Measurements from ENCODE around the gene TTC39B.

The TTC39B gene

GRCh38 chr9:15140051-15140450 is 167.0 kb downstream of the TTC39B start:
- Histone ChIP-seq H3K4me3 (ENCODE audit: low read depth in 1 of 2, low read length in 1 of 2) (no peak overlapping the region), H3K9me3 (no peaks in the 10 kb centered on the region), H3K4me1 (ENCODE audit: control insufficient read depth in 1 of 2, insufficient read depth in 1 of 2, low read depth in 1 of 2, low read length in 1 of 2) (no peaks in the 10 kb centered on the region), H3K27me3 (no peaks in the 10 kb centered on the region), H3K36me3 (no peaks in the 10 kb centered on the region), H3K27ac (no peak overlapping the region)
- TF ChIP-seq CTCF (IDR thresholded peaks at IDR 0.05), result no peak

GRCh38 chr9:15139469-15139868 is 167.5 kb downstream of the TTC39B start:
- no peaks in the 10 kb centered on the region for H3K9me3 ChIP-seq
- no peaks in the 10 kb centered on the region for H3K36me3 ChIP-seq
- H3K27ac ChIP-seq, result no peak overlapping the region
- TF ChIP-seq CTCF (IDR thresholded peaks at IDR 0.05), result no peak
- H3K4me1 ChIP-seq (ENCODE audit: control insufficient read depth in 1 of 2, insufficient read depth in 1 of 2, low read depth in 1 of 2, low read length in 1 of 2), result no peaks in the 10 kb centered on the region
- no peaks in the 10 kb centered on the region for H3K27me3 ChIP-seq
- no peak overlapping the region for H3K4me3 ChIP-seq (ENCODE audit: low read depth in 1 of 2, low read length in 1 of 2)

DNA sequence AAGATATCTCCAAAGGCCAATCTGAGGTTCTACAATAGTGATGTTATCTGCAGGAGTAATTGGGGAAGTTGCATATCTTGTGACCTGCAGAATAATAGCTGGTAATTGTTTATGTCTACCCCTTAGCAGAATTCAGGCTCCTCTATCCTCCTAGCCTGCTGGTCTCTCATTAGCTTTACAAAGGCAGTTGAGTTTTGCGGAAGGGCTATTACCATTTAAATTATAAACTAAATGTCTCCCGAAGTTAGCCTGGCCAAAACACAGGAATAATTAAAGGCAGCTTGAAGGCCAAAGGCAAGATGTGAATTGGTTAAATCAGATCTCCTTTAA is 168.7 kb downstream of the TTC39B start:
- no peak for TF ChIP-seq CTCF (IDR thresholded peaks at IDR 0.05)
- no peaks in the 10 kb centered on the region for H3K27me3 ChIP-seq
- H3K36me3 ChIP-seq, result no peaks in the 10 kb centered on the region
- no peaks in the 10 kb centered on the region for H3K4me1 ChIP-seq (ENCODE audit: control insufficient read depth in 1 of 2, insufficient read depth in 1 of 2, low read depth in 1 of 2, low read length in 1 of 2)
- H3K9me3 ChIP-seq, result no peaks in the 10 kb centered on the region
- no peak overlapping the region for H3K27ac ChIP-seq
- no peak overlapping the region for H3K4me3 ChIP-seq (ENCODE audit: low read depth in 1 of 2, low read length in 1 of 2)

GRCh38 chr9:15137658-15138356 is 169.2 kb downstream of the TTC39B start:
- Histone ChIP-seq H3K36me3 (no peaks in the 10 kb centered on the region), H3K4me3 (ENCODE audit: low read depth in 1 of 2, low read length in 1 of 2) (no peak overlapping the region), H3K27ac (no peak overlapping the region), H3K9me3 (no peaks in the 10 kb centered on the region), H3K4me1 (ENCODE audit: control insufficient read depth in 1 of 2, insufficient read depth in 1 of 2, low read depth in 1 of 2, low read length in 1 of 2) (no peaks in the 10 kb centered on the region), H3K27me3 (no peaks in the 10 kb centered on the region)
- TF ChIP-seq CTCF (IDR thresholded peaks at IDR 0.05), result no peak

DNA sequence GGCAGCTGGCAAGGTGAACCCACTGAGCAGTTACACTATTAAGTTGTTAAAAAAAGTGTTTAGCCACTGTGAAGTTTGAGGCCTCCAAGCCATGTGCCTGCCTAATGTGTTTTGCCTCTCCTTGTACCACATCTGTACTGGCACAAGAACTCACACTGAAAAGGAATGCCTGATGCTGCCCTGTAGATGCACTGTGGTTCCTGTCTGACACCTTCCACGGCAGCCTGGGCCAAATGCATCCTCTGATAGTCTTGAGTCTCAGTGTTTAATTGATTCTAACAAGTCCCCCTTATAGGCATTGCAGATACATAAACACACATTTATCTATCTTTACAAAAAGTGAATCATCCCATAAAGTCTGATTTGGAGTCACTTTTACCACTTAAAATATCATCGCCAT is 169.9 kb downstream of the TTC39B start:
- TF ChIP-seq CTCF (IDR thresholded peaks at IDR 0.05), result no peak
- no peaks in the 10 kb centered on the region for H3K4me1 ChIP-seq (ENCODE audit: control insufficient read depth in 1 of 2, insufficient read depth in 1 of 2, low read depth in 1 of 2, low read length in 1 of 2)
- H3K27ac ChIP-seq, result no peak overlapping the region
- H3K4me3 ChIP-seq (ENCODE audit: low read depth in 1 of 2, low read length in 1 of 2), result no peak overlapping the region
- no peaks in the 10 kb centered on the region for H3K27me3 ChIP-seq
- no peaks in the 10 kb centered on the region for H3K36me3 ChIP-seq
- no peaks in the 10 kb centered on the region for H3K9me3 ChIP-seq

- Histone ChIP-seq H3K4me3 (ENCODE audit: low read depth in 1 of 2, low read length in 1 of 2) (no peak overlapping the region), H3K4me1 (ENCODE audit: control insufficient read depth in 1 of 2, insufficient read depth in 1 of 2, low read depth in 1 of 2, low read length in 1 of 2) (no peaks in the 10 kb centered on the region), H3K36me3 (no peaks in the 10 kb centered on the region), H3K9me3 (no peaks in the 10 kb centered on the region), H3K27ac (no peak overlapping the region), H3K27me3 (no peaks in the 10 kb centered on the region)
- no peak for TF ChIP-seq CTCF (IDR thresholded peaks at IDR 0.05)
Observed at GRCh38 chr9:15136646-15137045, 170.4 kb downstream of the TTC39B start.

Measured in neutrophil (primary cell).